Measurements from ENCODE around the gene PRKCH. TPM values are rescaled to one million over a fixed set of nuclear protein-coding genes. Genes with fewer than 3 reads are reported as not detected.
"Not testable (repeated sequence)": the region's sequence is repeated elsewhere in the genome, so short reads cannot be mapped to it uniquely, and the experiment has no call there.

Gene PRKCH
- polyA plus RNA-seq, 6 donors from 2014 or later, result 0.59 to 2.8 (median 2.1) TPM

GRCh38 chr14:61320170-61320569, 1.2 kb upstream of the PRKCH start:
- H3K4me1 Mint-ChIP-seq, result peaks cover 12 to 13% (median 13%) of the 10 kb centered on the region in 3 donors
- H3K9me3 Mint-ChIP-seq; ATAC-seq (ENCODE audit: low read depth in 2 of 2); H3K4me3 Mint-ChIP-seq; DNase-seq; H3K27ac Mint-ChIP-seq; H3K36me3 Mint-ChIP-seq: not testable (repeated sequence)
- H3K27me3 Mint-ChIP-seq, result peaks cover 8 to 23% (median 11%) of the 10 kb centered on the region in 3 donors

GRCh38 chr14:61320806-61321384, 484 bp upstream of the PRKCH start:
- DNase-seq, result no peak
- ATAC-seq (ENCODE audit: low read depth in 2 of 2), result no peak
- Mint-ChIP-seq H3K4me1 (peaks cover 12 to 13% (median 13%) of the 10 kb centered on the region in 3 donors), H3K27ac (no peak overlapping the region), H3K27me3 (peaks cover 8 to 23% (median 11%) of the 10 kb centered on the region in 3 donors), H3K36me3 (no peaks in the 10 kb centered on the region), H3K9me3 (peaks cover 0 to 11% (median 0%) of the 10 kb centered on the region in 7 donors), H3K4me3 (peak overlapping the region; percentile 22 to 88 (median 80))

GRCh38 chr14:61322011-61322798, 826 bp downstream of the PRKCH start:
- DNase-seq (no peak), ATAC-seq (ENCODE audit: low read depth in 2 of 2) (peak; percentile 14 to 16)
- Mint-ChIP-seq H3K4me1 (peaks cover 12 to 13% (median 13%) of the 10 kb centered on the region in 3 donors), H3K27me3 (peaks cover 8 to 23% (median 11%) of the 10 kb centered on the region in 3 donors), H3K36me3 (no peaks in the 10 kb centered on the region), H3K9me3 (peaks cover 0 to 13% (median 0%) of the 10 kb centered on the region in 7 donors), H3K27ac (peak overlapping the region in 1 of 6 donors; percentile 75), H3K4me3 (peak overlapping the region; percentile 79 to 92 (median 88))

- Mint-ChIP-seq H3K4me3 (peak overlapping the region; percentile 79 to 92 (median 88)), H3K27me3 (peaks cover 8 to 23% (median 11%) of the 10 kb centered on the region in 3 donors), H3K4me1 (peaks cover 12 to 13% (median 13%) of the 10 kb centered on the region in 3 donors), H3K9me3 (peaks cover 0 to 13% (median 0%) of the 10 kb centered on the region in 7 donors), H3K36me3 (no peaks in the 10 kb centered on the region), H3K27ac (peak overlapping the region in 1 of 6 donors; percentile 11)
- DNase-seq (no peak), ATAC-seq (ENCODE audit: low read depth in 2 of 2) (no peak)
Measured at GRCh38 chr14:61322799-61323290, 1.5 kb downstream of the PRKCH start.

GRCh38 chr14:61323970-61324369, 2.6 kb downstream of the PRKCH start:
- Mint-ChIP-seq H3K27ac (no peak overlapping the region), H3K4me1 (peaks cover 13 to 16% (median 15%) of the 10 kb centered on the region in 3 donors), H3K4me3 (peak overlapping the region in 2 of 8 donors; percentile 44 to 79), H3K36me3 (no peaks in the 10 kb centered on the region), H3K9me3 (peaks cover 0 to 13% (median 0%) of the 10 kb centered on the region in 7 donors), H3K27me3 (peaks cover 8 to 23% (median 11%) of the 10 kb centered on the region in 3 donors)
- DNase-seq, result no peak
- ATAC-seq (ENCODE audit: low read depth in 2 of 2), result no peak

- Mint-ChIP-seq H3K9me3 (peaks cover 0 to 13% (median 0%) of the 10 kb centered on the region in 7 donors), H3K27ac (no peak overlapping the region), H3K4me3 (no peak overlapping the region), H3K27me3 (peaks cover 8 to 23% (median 11%) of the 10 kb centered on the region in 3 donors), H3K36me3 (no peaks in the 10 kb centered on the region), H3K4me1 (peaks cover 20 to 27% (median 26%) of the 10 kb centered on the region in 3 donors)
- DNase-seq, result no peak
- ATAC-seq (ENCODE audit: low read depth in 2 of 2), result no peak
Measured at GRCh38 chr14:61325166-61325565, 3.8 kb downstream of the PRKCH start.

GRCh38 chr14:61326146-61326545, 4.8 kb downstream of the PRKCH start:
- ATAC-seq (ENCODE audit: low read depth in 2 of 2) (no peak), DNase-seq (no peak)
- H3K4me3 Mint-ChIP-seq, result no peak overlapping the region
- H3K4me1 Mint-ChIP-seq, result peaks cover 20 to 27% (median 21%) of the 10 kb centered on the region in 3 donors
- peaks cover 8 to 23% (median 11%) of the 10 kb centered on the region in 3 donors for H3K27me3 Mint-ChIP-seq
- H3K9me3 Mint-ChIP-seq, result peaks cover 0 to 13% (median 0%) of the 10 kb centered on the region in 7 donors
- no peak overlapping the region for H3K27ac Mint-ChIP-seq
- no peaks in the 10 kb centered on the region for H3K36me3 Mint-ChIP-seq

GRCh38 chr14:61326847-61327246, 5.5 kb downstream of the PRKCH start:
- Mint-ChIP-seq H3K36me3 (no peaks in the 10 kb centered on the region), H3K27ac (peak overlapping the region in 2 of 6 donors; percentile 42 to 54), H3K4me1 (peaks cover 17 to 27% (median 21%) of the 10 kb centered on the region in 3 donors), H3K9me3 (peaks cover 0 to 13% (median 0%) of the 10 kb centered on the region in 7 donors), H3K4me3 (no peak overlapping the region), H3K27me3 (peaks cover 8 to 23% (median 11%) of the 10 kb centered on the region in 3 donors)
- ATAC-seq (ENCODE audit: low read depth in 2 of 2), result no peak
- no peak for DNase-seq

- DNase-seq, result no peak
Measured at GRCh38 chr14:61328626-61329262, 7.4 kb downstream of the PRKCH start.

GRCh38 chr14:61329478-61330051, 8.2 kb downstream of the PRKCH start:
- DNase-seq (no peak), ATAC-seq (ENCODE audit: low read depth in 2 of 2) (peak; percentile 83)
- Mint-ChIP-seq H3K27ac (peak overlapping the region in 2 of 6 donors; percentile 2 to 41), H3K4me1 (peaks cover 7 to 15% (median 12%) of the 10 kb centered on the region in 3 donors), H3K9me3 (peaks cover 0 to 13% (median 0%) of the 10 kb centered on the region in 7 donors), H3K36me3 (no peaks in the 10 kb centered on the region), H3K27me3 (no peaks in the 10 kb centered on the region), H3K4me3 (no peak overlapping the region)

More at GRCh38 chr14:61328626-61329262, 7.4 kb downstream of the PRKCH start:
- no peak overlapping the region for H3K4me3 Mint-ChIP-seq
- peaks cover 0 to 13% (median 0%) of the 10 kb centered on the region in 7 donors for H3K9me3 Mint-ChIP-seq
- H3K27me3 Mint-ChIP-seq, result peaks cover 0 to 6% (median under 1%) of the 10 kb centered on the region in 3 donors
- no peak for ATAC-seq (ENCODE audit: low read depth in 2 of 2)
- H3K4me1 Mint-ChIP-seq, result peaks cover 7 to 15% (median 12%) of the 10 kb centered on the region in 3 donors
- no peak overlapping the region for H3K27ac Mint-ChIP-seq
- no peaks in the 10 kb centered on the region for H3K36me3 Mint-ChIP-seq

GRCh38 chr14:61330511-61330910, 9.1 kb downstream of the PRKCH start:
- ATAC-seq (ENCODE audit: low read depth in 2 of 2) (no peak), DNase-seq (no peak)
- Mint-ChIP-seq H3K4me3 (no peak overlapping the region), H3K27me3 (no peaks in the 10 kb centered on the region), H3K4me1 (peaks cover 7 to 15% (median 12%) of the 10 kb centered on the region in 3 donors), H3K9me3 (peaks cover 0 to 6% (median 0%) of the 10 kb centered on the region in 7 donors), H3K27ac (no peak overlapping the region), H3K36me3 (no peaks in the 10 kb centered on the region)

- H3K4me1 Mint-ChIP-seq, result peaks cover 7 to 15% (median 12%) of the 10 kb centered on the region in 3 donors
- no peaks in the 10 kb centered on the region for H3K36me3 Mint-ChIP-seq
- H3K27ac Mint-ChIP-seq, result no peak overlapping the region
- H3K9me3 Mint-ChIP-seq, result no peaks in the 10 kb centered on the region
- DNase-seq (no peak), ATAC-seq (ENCODE audit: low read depth in 2 of 2) (no peak)
- no peaks in the 10 kb centered on the region for H3K27me3 Mint-ChIP-seq
- no peak overlapping the region for H3K4me3 Mint-ChIP-seq
Measured at GRCh38 chr14:61331992-61332657, 10.7 kb downstream of the PRKCH start.
